ENCODE results near the gene ZNF232.
"Not testable (repeated sequence)": the region's sequence is repeated elsewhere in the genome, so short reads cannot be mapped to it uniquely, and the experiment has no call there.

ZNF232 gene

DNA sequence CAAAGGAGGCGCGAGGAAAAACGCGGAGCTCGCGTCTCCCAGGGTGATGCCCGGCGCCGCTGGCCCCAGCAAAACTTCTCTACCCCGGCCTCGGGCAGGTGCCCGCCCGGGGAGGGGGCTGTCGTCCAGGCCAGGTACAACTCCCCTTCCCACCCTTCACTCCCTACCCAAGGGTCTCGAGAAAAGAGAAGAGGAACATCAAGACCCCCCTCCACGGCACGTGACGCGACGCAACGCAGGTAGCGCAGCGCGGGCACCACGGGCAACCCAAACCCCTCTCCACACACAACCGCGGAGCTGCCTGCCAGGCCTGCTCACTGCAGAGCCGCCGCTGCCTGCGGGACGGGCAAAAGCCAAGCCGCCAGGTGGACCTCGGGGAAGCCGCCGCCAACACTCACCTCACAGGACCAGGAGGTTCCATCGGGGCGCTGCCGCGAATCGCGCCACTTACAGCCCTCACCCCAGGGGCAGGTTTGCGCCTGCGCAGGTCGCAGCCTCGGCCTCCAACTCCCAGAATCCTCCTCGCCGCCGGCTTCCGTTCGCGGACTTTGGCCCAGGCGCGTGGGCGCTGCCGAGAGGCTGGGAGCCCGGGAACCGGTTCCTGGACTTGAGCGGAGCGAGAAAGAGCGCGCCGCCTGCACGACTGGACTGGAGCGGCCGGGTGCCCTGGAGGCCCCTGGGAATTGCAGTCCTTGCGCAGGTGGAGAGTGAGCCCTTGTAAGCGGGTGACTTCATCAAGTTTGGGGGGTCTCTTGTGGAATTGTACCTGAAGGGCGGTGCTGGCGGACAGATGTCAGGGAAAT lies at the start of gene ZNF232:
TSS of gene ZNF232 (minus strand) at position 477 of the 803 bp plus-strand sequence. CDS start at position 421, 56 bp downstream.
- DNase-seq = peak; percentile 95

GRCh38 chr17:5160702-5161101 lies 49.0 kb upstream of the ZNF232 start:
- not testable (repeated sequence) for DNase-seq

DNA sequence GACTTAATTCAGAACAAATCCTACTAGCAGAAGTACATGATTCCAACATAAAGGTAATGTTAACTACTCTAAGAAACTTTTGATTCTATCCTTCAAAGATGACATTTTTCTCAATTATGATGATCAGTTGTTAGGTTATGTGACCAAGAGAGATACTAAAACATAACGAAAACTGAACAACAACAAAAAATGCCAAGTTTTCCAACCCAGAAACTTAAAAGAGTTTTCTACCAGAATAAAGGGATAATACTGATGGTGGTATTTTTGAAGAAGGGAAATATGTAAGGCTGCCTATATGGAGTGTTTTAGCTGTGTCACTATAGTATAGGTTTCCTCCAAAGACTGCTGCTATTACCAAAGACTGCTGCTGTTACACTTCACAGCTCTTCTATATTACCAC lies 34.4 kb upstream of the ZNF232 start:
- DNase-seq = not testable (repeated sequence)

- DNase-seq = not testable (repeated sequence)
Observed at GRCh38 chr17:5142877-5143276, 31.2 kb upstream of the ZNF232 start.

GRCh38 chr17:5139458-5139732 lies 27.7 kb upstream of the ZNF232 start:
- no peak for DNase-seq

DNA sequence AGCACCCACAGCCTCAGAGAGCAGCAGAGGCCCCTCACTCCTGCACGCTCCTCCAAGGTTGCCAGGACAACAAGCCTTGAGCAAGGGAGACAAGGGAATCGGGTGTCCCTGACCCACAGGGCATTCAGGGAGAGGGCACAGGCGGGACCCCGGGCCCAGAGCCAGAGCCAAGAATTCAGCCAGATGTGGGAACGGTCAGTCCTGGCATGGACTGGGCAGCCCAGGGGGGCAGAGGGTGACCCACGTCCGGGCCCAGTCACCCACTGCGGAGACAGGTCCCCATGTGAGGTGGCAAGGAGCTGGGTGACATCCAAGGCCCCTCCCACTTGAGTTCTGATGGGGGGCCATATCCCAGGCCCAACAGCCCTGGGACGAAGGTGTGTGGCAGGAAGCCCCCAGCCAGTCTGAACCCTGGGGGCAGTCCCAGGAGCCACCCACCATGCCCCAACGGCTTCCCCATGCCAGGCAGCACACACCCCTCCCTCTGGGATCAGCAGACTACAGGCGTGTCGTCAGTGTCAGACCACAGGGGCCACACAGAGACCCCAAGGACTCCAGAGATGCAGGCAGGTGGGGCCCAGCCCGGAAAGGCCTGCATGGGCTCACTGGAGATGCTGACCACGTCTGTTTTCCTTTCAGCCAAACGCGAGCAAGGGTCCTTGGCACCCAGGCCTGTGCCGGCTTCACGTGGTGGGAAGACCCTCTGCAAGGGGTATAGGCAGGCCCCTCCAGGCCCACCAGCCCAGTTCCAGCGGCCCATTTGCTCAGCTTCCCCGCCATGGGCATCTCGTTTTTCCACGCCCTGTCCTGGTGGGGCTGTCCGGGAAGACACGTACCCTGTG lies 27.2 kb upstream of the ZNF232 start:
- DNase-seq = no peak

GRCh38 chr17:5138198-5138544 lies 26.5 kb upstream of the ZNF232 start:
- DNase-seq = not testable (repeated sequence)

DNA sequence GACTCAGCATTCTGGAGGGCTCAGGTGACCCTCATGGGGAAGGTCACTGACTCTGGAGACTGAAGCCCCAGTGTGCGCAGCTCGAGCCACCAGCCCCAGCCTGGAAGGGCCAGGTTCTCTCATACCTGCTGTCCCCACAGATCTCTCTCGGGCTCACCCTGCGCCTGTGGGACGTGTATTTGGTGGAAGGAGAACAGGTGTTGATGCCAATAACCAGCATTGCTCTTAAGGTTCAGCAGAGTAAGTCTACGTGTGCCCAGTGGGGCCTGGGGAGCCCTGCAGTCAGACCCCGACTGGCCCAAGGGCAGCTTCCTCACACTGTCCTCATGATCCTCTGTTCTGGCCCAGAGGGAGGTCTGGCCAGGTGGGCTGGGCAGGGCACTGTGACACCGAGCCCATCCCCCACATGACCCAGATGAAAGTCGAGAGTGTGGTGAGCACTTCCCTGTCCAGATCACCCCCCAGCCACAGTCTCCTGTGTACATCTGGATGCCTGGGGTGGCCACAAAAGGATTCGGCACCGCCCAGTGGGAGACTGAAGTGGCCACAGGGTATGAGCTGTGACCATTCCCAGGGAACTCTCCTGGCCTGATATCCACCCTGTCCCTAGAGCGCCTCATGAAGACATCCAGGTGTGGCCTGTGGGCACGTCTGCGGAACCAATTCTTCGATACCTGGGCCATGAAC lies 26.0 kb upstream of the ZNF232 start:
- DNase-seq = not testable (repeated sequence)

- not testable (repeated sequence) for DNase-seq
Observed at GRCh38 chr17:5136580-5137412, 25.1 kb upstream of the ZNF232 start.

GRCh38 chr17:5135726-5136579 lies 24.3 kb upstream of the ZNF232 start:
- no peak for DNase-seq

- not testable (repeated sequence) for DNase-seq
Observed at GRCh38 chr17:5135131-5135712, 23.5 kb upstream of the ZNF232 start.

DNA sequence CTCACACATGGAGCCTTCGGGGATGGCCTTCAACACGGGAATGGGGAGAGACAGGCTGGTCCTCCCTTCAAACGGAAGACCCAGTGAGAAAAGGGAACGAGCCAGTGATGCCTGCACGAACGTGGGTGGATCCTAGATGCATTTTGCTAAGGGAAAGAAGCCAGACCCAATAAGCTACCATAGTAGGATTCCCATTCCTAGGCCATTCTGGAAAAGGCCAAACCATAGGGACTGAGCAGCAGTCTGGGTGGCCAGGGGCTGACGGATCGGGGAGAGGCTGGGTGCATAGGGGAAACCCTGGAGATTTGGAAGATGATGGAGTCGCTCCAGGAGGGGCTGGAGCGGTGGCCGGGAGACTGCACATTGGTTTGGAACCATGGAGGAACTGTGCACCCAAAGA lies 22.9 kb upstream of the ZNF232 start:
- DNase-seq = not testable (repeated sequence)

DNA sequence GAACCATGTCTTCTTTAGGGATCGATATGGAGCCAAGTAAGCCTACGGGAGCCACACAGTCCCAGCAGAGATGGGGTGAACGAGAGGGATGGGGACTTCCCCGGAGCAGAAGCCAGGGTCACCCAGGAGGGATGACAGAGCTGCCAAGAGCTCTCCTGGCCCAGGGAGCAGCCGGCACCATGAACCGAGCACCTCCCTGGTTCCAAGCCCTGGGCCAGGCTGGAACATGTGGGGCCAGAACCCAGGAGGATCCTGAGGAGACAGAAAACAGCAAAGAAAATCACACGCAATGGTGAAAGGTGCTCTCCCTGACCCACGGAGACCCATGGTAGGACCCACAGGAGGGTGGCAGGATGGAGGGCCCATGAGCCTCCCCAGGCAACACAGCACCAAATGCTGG lies 22.3 kb upstream of the ZNF232 start:
- not testable (repeated sequence) for DNase-seq

DNA sequence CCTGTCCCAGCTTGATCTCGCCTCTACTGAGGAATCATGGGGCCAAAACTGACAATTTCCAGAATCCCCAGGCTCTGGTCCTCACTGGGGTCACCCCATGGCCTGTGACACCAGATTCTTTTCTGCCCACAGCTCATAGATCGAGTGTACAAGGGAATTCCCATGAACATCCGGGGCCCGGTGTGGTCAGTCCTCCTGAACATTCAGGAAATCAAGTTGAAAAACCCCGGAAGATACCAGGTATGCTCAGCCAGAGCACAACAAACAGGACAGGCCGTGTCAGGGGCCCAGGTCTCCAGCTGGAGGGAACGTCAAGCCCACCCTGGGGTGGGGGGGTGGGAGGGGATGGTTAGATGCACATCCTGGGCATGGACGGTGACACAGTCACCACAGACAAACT lies 21.6 kb upstream of the ZNF232 start:
- no peak for DNase-seq

DNA sequence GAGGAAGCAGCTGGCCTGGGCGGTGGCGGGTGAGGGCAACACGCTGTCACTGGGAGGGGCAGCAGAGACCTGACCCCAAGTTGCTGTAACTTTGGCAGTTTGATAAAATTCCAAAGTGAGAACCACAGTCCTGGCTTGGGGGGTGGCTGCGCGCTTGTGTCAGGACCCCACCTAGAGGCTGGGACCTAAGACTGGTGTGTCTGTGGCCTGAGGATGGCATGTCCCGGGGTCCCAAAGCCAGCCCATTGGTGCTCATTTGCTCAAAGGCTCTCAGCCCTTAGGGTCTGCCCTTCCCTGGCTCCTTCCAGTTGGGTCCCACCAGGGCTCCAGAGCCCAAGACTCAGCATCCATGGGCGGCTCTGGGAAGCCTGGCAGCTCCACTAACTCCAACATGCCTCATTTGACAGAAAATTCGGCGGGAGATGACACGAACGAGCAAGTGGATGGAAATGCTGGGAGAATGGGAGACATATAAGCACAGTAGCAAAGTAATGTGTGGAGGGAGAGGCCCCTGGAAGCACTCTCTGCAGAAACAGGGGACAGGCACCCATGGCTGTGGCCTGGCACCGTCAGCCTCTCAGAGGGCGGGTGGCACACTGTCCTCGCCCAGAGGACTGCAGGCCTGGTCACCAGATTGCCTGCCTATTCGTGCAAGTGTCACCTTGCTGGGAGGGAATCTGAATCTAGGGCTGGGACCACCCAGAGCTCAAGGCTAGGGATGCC lies 21.0 kb upstream of the ZNF232 start:
- not testable (repeated sequence) for DNase-seq

GRCh38 chr17:5131799-5132502 lies 20.3 kb upstream of the ZNF232 start:
- DNase-seq = not testable (repeated sequence)

GRCh38 chr17:5131146-5131715 lies 19.6 kb upstream of the ZNF232 start:
- no peak for DNase-seq

GRCh38 chr17:5130687-5131086 lies 19.0 kb upstream of the ZNF232 start:
- DNase-seq = not testable (repeated sequence)

DNA sequence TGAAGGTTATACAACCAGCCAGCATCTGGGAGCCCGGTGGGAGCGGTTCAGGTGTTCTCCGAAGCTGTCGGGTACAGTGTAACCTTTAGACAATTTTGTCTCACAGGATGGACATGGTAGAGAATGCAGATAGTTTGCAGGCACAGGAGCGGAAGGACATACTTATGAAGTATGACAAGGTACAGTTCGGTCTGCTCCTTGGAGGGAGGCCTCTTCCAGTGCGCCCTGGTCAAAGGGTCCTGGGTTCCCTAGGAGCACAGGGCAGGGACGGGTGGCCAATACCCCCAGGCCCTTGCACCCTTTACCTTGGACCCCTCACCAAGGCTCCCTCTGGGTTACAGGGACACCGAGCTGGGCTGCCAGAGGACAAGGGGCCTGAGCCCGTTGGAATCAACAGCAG lies 18.6 kb upstream of the ZNF232 start:
- DNase-seq = not testable (repeated sequence)
